OCI-M1 (cell line): ENCODE measurements around the gene NAALADL1.
A peak's percentile ranks its signal among the peaks of the same experiment; 100 is the strongest.

ENCODE experiments used
- DNase-seq: peaks from one replicate; lab custom pipeline; 2025; lab: John Stamatoyannopoulos, UW

Gene NAALADL1

DNA sequence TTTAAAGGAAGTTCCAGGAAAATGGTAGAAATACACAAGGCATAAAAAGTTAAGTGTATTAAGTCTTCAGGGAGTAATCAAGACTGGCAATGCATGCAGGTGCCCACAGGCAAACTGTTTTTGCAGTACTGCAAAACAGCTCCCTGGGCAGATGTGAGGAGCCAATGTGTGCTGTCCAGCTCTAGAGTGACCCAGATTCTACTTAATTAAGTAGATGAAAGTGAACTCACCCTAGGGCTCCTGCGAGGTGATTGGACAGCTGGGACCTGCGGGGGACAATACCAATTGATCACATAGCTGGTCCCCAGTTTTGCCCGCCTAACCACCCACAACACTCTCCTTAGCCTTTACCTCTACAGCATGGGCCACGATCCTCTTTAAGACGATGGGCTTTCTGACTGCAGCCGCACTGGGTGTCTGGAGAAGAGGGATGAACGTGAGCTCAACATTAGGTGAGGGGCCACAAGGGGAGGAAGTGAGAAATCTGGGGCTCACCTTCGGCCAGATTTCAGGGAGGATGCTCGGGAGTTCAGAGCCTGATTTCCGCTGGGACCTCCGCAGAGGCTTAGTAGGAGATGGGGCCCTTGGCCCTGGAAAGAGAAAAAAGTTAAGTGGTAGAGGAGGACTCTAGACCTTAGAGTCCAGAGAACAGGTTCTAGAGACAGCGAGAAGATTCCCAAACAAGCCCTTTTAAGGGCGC lies 24.9 kb upstream of the NAALADL1 start:
- DNase-seq = no peak

DNA sequence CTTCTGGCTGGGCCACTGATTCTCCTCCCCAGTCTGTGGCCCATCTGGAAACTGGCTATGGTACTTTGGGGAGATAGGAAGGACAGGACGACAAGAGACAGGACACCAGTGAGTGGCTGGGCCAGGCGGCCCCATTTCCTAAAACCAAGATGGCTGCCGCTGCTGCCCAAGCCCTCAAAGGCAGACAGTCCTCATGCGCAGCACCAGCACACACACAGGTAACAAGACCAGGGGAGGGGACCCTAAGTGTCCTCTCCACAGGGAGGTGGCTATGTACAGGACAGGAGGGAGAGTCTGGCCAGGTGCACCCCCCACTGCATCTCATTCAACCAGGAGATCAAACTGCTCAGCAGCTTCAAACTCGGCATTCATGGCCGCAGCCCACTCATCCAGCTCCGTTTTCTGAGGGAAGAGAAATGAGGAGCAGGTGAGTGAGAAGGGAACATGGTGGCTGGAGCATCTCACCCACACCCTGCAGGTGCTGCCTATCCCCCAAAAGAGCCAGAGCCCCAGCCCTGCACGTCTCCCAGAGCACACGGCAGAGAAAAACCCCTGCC lies 20.5 kb upstream of the NAALADL1 start:
- DNase-seq = no peak

DNA sequence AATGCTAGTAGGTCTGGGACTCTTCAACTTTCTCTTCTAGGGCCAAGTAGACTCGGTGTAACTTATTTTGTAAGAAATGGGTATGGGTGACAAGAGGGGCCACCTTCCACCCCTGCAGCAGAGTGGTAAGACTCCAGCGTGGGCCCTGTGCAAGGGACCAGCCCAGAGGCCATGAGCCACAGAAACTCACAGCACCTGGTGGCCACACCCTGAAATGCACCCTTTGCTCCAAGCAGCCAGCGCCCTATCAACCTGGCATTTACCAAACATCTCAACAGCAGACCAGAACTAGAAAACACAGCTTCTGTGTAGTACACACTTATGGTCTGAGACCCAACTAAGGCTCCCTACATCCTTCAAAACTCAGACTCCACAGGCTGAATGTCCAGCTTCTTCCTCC lies 19.8 kb upstream of the NAALADL1 start:
- DNase-seq = peak; percentile 34

DNA sequence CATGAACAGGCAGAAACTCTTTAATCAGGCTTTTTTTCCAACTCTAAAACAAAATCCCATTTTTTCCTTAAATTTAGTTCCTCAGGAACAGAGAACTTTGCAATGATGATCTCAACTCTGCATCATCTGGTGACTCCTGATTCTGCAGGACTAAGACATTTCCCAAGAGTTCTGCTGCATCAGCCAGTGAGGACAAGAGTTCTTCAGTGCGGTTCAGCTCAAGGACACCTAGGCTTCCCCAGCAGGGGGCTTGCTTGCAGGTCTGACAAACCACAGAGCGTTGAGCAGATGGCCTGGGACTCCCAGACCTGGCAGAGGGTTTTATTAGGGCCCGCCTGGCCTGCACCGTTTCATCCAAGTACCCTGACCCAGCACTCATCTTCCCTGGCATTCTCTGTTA lies 19.1 kb upstream of the NAALADL1 start:
- DNase-seq = no peak

DNA sequence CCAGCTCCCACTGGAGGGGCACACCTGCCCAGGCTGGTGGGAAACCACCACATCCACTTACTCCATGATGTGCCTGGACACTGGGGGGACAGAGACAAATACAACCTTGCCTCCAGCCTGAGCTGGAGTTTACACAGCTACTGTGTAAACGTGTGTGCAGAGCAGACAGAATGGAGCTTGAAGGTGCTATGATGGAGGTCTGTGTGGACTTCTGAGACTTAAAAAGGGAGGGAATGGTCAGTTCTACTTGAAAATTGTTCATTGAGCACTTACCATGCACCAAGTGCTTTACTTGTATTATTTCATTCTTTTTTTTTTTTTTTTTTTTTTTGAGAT lies 14.2 kb upstream of the NAALADL1 start:
- DNase-seq = no peak

DNA sequence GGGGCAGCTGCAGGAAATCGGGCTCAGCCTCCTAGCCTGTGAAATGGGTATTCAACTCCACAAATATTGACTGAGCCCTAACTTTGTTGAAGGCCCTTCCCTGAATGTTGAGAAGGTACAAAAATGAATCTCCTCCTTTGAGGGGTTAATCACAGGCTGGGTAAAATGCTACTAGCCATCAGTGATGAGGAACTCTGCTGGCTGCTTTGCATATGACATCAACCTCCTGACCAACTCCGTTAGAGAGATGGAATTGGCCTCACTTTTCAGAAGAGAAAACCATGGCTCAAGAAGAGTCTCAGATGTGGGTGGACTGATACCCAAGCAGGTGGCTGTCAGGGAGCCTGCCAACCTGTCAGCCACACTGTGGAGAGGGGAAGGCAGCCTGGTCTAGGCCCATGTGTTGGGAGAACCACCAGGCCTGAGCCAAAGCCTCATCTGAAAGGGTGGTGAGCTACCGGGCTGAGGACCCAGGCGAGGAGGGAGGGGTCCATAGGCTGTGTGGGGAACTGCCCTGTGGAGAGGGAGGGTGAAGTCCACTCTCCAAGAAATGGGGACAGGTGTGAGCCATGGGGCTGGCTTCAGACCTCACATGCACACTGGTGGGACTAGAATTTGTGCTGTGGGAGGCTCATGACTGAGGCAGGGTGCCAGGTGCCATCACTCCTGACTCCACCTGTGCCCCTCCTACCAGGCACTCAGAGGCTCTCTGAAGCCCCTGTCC lies 13.7 kb upstream of the NAALADL1 start:
- no peak for DNase-seq

DNA sequence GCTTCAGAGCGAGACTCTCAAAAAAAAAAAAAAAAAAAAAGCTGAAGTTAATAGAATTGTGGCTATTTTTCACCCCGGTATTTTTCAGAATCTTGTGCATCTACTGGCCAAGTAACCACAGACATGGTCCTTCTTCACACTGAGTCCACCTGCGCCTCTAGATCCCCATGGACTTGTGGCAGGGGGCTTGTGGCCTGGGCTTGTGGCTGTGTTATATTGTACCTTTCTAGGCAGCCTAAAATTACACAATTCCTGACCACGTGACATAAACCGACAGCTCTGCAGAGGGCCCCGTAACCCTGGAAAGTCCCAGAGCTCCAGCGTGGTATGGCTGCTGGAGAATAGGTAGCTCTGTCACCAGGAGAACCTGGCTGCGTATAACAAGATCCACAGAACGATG lies 10.9 kb upstream of the NAALADL1 start:
- DNase-seq = peak; percentile 55

DNA sequence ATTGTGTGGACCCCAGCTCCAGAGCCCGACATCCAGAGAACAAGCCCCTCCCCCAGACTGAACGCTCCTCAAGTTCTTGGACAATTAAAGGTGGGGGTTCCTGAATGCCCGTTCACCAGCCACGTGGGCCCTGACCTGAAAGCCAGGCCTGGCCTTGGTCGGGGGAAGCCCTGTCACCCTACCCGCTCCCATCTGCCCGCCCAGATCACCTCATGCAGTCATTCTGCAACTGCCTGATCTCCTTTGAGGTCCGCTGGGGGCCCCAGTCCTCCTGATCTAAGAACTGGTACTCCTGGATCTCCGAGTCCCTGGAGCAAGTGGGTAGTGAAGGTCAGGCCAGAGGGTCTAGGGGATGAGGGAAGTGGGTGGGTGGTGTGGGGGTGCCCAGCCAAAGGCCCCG lies 9.1 kb upstream of the NAALADL1 start:
- no peak for DNase-seq

DNA sequence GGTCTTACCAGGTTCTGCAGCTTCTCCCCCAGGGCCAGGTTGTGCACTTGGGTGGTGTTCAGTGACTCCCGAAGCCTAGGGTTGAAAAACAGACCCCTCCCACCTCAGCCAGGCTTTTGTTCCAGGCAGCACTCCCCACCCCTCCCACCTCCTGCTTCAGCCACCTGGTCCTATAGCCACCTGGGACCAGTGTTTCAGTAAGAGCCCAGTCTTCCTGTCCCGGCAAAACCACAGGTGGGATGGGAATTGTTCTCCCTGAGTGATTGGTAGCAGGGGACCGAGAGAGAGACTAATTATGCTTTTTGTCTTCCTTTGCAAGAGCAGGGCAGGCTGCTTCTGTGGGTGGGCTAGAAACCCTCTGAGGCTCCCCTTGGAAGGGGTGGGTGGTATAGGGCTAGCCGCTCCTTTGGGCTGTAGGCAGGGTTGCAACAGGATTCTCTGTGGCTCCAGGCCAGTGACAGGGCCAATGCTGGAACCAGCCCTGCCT lies 8.5 kb upstream of the NAALADL1 start:
- DNase-seq = no peak

DNA sequence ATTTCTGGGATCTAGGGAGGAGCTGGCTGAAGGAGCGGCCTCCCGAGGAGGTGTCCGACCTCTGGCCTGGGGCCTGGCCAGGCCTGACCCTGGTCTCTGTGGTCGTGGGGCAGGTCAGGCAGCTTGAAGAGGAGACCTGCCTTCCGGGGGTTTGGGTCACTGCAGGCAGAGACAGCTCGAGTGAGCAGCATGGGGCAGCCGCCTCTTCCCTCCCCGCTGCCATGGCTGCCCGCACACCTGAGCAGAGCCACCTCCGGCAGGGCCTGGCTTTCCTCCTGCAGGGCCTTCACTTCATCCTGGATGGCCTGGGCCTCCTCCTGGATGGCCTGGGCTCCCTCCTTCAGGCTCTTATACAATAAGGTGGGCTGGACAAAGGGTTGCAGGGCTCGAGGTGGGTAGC lies 8.0 kb upstream of the NAALADL1 start:
- DNase-seq = no peak

DNA sequence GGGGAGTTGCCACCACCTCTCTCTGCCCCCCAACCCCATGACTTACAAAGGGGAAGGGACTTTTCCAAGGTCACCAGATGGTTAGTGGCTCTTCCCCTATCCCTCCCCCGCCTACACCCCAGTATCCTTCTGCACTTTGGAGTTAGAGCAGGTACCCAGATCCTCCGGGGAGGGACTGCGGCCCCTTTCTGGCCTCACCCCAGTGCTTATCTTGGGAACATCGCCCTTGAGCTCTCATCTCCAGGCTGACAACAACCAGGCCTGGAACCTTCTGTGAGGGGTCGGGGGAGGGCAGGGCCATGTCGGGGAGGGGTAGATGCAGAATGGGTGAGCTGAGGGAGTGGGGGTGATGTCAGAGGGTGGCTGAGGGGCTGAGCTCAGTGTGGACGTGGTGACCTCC lies 7.5 kb upstream of the NAALADL1 start:
- DNase-seq = no peak

DNA sequence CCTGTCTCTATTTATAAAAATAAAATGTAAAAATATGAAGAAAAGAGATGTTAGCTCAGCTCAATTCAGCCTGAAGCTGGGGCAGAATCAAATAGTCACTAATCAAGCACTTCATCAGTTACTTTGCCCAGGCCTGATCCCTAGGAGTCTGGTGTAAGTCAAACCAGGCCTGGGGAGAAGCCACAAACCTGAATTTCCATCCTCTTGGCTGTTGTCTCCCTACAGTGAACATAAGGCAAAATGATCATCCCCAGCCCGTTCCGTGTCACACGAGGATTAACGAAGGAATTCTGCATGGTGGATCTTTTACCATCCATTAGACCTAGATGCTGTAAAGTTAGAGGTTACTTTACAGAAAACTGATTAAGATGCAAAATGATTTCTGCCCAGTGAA lies 6.5 kb upstream of the NAALADL1 start:
- no peak for DNase-seq

DNA sequence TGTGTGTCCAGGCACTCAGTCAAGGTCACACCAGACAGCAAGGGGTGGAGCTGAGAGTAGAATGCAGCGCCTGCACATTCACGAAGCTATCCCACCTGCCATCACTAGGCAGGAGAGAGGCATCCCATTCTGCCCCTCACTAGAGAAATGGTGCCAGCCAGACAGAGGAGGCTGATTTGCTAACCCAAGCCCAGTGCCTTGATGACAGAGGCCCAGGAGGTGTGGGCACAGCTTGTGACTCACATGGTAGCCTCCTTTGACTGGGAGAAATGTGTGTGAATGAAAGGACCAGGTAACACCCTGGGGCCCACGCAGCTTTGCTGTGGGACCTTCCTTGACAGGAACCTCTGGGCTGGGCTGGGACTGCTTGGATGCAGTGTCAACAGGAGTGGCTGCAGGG lies 5.2 kb upstream of the NAALADL1 start:
- no peak for DNase-seq

DNA sequence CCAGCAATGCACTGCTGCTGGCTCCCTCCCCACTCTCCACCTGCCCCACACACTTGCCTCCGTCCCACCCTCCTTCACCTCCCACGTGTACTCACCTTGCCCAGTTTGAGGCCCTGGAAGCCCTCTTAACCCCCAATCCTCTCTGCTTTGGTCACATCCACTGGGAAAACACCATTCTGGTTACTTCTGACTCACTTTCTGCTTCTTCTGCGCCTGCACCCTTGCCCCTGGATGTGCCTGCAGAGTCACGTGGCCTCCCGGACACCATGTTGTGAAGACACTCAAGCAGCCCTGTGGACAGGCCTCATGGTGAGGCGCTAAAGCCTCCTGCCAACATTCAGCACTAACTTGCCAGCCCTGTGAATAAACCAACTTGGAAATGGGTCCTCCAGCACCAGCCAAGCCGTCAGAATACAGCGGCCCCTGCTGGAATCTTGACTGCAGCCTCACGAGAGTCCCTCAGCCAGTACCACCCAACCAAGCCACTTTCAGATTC lies 2.6 kb upstream of the NAALADL1 start:
- peak; percentile 50 for DNase-seq

DNA sequence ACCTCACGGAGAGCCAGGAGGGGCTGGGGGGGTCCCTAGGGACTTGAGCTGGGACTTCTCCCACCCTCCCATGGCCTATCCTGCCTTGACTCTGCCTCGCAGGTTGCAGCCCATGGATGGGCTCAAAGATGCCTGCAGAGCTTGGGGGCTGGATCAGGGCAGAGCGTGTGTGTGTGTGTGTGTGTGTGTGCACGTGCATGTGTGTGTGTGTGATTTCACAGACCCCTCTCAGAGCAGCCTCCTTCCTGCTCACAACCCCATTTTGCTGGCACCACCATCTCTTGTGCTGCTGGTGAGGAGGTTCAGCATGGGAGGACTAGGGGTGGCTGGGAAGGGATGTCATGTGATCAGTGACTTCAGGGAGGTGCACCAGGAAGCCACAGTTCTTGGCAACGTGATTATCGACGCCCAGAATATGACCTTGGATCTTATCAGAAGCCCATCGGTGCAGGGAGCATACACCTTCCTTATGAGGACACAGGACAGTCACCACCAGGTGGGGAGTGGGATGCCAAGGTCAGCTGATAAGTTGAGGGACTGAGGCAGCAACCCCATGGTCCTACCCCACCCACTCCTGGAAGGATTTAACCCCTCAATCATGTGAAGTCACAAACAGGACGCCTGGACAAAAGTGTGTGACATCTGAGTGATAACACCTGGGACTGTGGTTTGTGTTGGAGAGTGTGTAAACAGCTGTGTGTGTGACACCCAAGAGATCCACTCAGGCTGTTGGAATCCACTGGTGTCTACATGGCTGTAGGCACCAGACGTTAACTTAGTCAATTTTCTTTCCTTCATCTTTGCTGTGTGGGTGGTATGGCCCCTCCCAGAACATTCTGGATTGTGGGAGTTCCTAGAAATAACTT lies 1.8 kb upstream of the NAALADL1 start:
- DNase-seq = no peak

DNA sequence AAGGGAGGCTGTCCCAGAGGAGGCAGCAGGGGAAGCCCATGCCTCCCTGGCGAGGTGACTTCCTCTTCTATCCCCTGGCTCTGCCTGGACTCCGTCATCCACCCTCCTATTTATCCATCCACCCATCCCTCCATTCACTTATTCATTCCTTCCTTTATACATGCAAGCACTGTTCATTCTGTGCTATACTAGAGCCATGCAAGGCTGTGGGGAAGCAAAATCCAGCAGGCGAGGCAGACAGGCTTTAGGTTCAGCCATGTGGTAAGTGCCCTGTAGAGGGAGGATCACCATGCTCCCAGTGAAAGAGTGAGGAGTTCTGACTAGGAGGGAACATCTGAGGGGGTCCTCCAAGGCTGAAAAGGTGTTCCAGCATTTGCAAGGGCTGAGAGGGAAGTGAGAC lies 1.2 kb upstream of the NAALADL1 start:
- no peak for DNase-seq

DNA sequence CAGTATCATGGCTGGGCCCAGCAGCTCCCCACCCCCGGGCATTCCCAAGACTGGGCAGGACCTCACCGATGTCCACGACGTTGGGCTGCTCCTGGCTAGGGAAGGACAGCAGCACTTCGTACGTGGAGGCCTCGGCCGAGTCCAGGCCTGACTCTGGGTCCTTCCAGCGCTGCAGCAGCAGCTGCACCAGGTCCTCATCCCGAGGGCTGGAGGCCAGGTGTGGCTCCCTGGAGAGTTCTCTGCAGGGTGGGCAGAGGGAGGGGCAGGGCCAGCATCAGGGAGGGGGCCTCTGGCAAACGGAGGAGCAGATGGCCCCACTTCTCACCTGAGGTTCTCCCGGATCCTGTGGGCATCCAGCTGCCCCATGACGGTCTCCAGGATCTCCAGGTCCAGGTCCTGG lies 341 bp downstream of the NAALADL1 start:
- no peak for DNase-seq

DNA sequence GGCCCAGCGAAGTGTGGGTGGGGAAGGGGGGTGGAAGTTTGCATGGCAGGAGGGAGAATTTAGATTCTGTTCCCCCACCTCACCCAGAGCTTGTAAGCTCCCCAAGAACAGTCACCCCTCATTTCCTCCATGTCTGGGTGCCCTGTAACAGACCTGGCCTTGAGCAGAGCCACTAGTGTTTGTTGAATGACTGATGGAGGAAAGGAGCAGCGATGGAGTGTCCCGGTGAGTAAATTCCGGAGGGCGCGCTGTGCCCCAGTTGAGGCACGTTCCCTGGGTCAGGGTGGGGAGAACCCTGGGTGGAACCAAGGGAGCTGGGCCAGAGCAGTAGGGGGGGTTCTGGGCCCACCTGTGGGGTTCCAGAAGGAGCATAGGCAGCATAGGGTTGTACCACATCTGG lies 827 bp downstream of the NAALADL1 start:
- DNase-seq = no peak

DNA sequence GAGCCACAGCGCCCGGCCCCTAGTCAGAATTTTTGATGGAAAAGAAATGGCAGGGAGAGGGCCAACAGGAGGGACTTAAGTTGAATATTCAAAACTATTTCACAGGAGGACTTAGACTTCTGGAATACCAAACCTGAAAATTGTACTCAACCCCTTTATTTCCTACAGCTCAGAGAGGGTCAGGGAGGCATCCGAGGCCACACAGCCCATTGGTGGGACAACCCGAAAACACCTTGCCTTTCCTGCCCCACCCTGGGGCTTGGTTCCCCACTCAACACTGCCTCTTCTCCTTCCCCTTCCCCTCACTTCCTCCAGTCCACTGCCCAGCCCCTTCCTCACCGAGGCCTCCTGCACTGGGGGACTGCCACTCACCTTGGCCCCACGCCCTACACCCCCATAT lies 1.4 kb downstream of the NAALADL1 start:
- DNase-seq = no peak

DNA sequence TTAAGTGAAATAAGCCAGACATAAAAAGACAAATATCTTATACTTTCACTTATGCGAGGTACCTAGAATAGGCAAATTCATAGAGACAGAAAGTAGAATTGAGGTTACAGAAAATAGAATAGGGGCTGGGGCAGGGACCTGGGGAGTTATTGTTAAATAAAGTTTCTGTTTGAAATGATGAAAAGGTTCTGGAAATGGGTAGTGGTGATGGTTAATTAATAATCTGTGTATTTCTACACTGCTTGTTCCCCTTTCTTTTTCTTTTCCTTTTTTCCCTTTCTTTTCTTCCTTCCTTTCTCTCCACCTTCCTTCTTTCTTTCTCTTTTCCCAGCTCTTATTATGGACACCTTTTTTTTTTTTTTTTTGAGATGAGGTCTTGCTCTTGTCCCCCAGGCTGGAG lies 2.8 kb downstream of the NAALADL1 start:
- no peak for DNase-seq

DNA sequence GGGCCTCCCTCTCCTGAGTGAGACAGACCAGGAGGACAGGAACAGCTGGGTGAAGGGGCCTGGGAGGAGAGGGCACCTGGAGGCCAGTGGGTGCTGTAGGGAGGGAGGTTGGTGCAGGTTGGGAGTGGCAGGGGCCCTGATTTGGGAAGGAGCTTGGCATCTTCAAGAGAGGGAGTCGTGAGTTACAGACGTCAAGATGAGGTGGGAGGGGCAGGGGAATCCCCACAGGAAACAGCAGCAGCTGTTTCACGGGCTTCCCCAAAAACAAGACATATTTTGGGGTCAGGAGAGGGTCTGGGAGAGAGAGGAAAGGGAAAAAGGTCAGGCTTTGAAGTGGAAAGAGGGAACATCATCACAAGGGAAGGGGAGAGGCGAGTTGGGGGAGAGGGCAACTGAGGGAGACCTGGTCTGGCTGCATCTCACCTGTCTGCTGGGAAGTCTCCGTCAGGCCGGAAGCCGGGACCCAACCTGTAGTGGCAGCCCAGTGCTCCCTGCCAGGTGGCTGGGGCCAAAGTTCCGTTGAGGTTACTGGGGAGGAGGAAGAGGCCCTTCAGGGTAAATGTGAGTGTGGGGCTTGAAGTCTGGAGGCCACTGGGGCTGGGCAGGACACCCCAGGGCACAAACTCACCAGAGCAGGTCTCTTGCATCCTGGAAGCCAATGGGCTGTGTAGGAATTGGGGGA lies 4.4 kb downstream of the NAALADL1 start:
- DNase-seq = no peak

DNA sequence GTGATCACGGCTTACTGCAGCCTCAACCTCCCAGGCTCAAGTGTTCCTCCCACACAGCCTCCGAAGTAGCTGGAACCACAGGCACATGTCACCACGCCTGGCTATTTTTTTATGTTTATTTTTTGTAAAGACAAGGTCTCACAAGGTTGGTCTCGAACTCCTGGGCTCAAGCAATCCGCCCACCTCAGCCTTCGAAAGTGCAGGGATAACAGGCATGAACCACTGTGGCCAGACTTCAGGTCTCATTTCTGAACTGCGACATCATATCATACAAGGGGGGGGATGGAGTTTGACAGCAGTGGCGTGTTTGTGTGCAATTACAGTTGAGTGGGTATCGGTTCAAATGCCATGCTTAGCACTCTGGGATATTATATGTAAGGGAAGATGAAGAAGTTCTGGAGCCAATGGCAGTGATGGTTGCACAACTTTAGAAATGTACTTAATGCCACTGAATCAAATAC lies 6.9 kb downstream of the NAALADL1 start:
- DNase-seq = no peak
